Activated T-helper 1 cell treated with Interleukin-2 at 50 U/mL for 16 hours (primary cell): Measurements from ENCODE around the gene GGNBP2.

ENCODE experiments used
- DNase-seq: peaks from one replicate; pipeline ENCODE4 v3.0.0-alpha.2; 2020; ENCODE audit warnings: low read depth

Gene GGNBP2

GRCh38 chr17:36632916-36633771 is 88.4 kb downstream of the GGNBP2 start:
- no peak for DNase-seq
